H9 (cell line): ENCODE data around the gene L1TD1. TPM values are rescaled to one million over a fixed set of nuclear protein-coding genes. Genes with fewer than 3 reads are reported as not detected.

ENCODE experiments used
- DNase-seq: peaks from one replicate; pipeline ENCODE4 v3.0.0-alpha.2; 2017
- H2AFZ ChIP-seq: one replicate; pipeline ENCODE4 v1.6.1; 2013; ENCODE audit warnings: mild to moderate bottlenecking, low read length, control low read depth, moderate library complexity
- H2AK5ac ChIP-seq: 2 replicates; pipeline ENCODE4 v1.6.1; 2013; ENCODE audit warnings: low read length, control low read depth, mixed read lengths; ENCODE audit not compliant: insufficient read length
- H2BK120ac ChIP-seq: one replicate; pipeline ENCODE4 v1.6.1; 2013; ENCODE audit warnings: low read depth, mild to moderate bottlenecking, low read length, control low read depth, inconsistent platforms; ENCODE audit not compliant: poor library complexity, severe bottlenecking
- H2BK12ac ChIP-seq: 2 replicates; pipeline ENCODE4 v1.6.1; 2013; ENCODE audit warnings: low read length, control low read depth, mixed read lengths, low read depth; ENCODE audit not compliant: insufficient read length
- H2BK15ac ChIP-seq: 2 replicates; pipeline ENCODE4 v1.6.1; 2013; ENCODE audit warnings: low read depth, low read length, control low read depth
- H2BK20ac ChIP-seq: one replicate; pipeline ENCODE4 v1.6.1; 2013; ENCODE audit warnings: low read depth, mild to moderate bottlenecking, low read length, control low read depth, inconsistent platforms; ENCODE audit not compliant: poor library complexity, severe bottlenecking
- H2BK5ac ChIP-seq: 2 replicates; pipeline ENCODE4 v1.6.1; 2013; ENCODE audit warnings: low read length, control low read depth, mixed read lengths; ENCODE audit not compliant: insufficient read length
- H3K14ac ChIP-seq: 2 replicates; pipeline ENCODE4 v1.6.1; 2013; ENCODE audit warnings: low read length, control low read depth; ENCODE audit not compliant: insufficient read depth
- H3K18ac ChIP-seq: 2 replicates; pipeline ENCODE4 v1.6.1; 2013; ENCODE audit warnings: low read depth, mild to moderate bottlenecking, mixed read lengths, low read length, control low read depth; ENCODE audit not compliant: insufficient read length
- H3K23ac ChIP-seq: 2 replicates; pipeline ENCODE4 v1.6.1; 2013; ENCODE audit warnings: low read length, control low read depth, mixed read lengths, low read depth; ENCODE audit not compliant: insufficient read length
- H3K23me2 ChIP-seq: 2 replicates; pipeline ENCODE4 v1.6.1; 2013; ENCODE audit warnings: low read depth, mild to moderate bottlenecking, mixed read lengths, low read length, control low read depth; ENCODE audit not compliant: insufficient read length, poor library complexity, severe bottlenecking
- H3K27ac ChIP-seq: 2 replicates; pipeline ENCODE4 v1.5.1; 2013; ENCODE audit warnings: low read length, control low read depth, mixed read lengths, low read depth; ENCODE audit not compliant: insufficient read length
- H3K27me3 ChIP-seq: 2 replicates; pipeline ENCODE4 v1.6.1; 2013; ENCODE audit warnings: low read length, control low read depth, inconsistent platforms; ENCODE audit not compliant: insufficient read depth
- H3K4ac ChIP-seq: 2 replicates; pipeline ENCODE4 v1.6.1; 2013; ENCODE audit warnings: low read depth, mild to moderate bottlenecking, control low read depth, inconsistent platforms, low read length, moderate library complexity
- H3K4me1 ChIP-seq: 2 replicates; pipeline ENCODE4 v1.6.1; 2013; ENCODE audit warnings: low read length, control low read depth, inconsistent platforms; ENCODE audit not compliant: insufficient read depth
- H3K4me2 ChIP-seq: 2 replicates; pipeline ENCODE4 v1.6.1; 2013; ENCODE audit warnings: low read length, control low read depth, mixed read lengths; ENCODE audit not compliant: insufficient read length, insufficient read depth
- H3K56ac ChIP-seq: 2 replicates; pipeline ENCODE4 v1.6.1; 2013; ENCODE audit warnings: low read depth, mild to moderate bottlenecking, mixed read lengths, low read length, control low read depth; ENCODE audit not compliant: insufficient read length
- H3K79me1 ChIP-seq: 2 replicates; pipeline ENCODE4 v1.6.1; 2013; ENCODE audit warnings: low read depth, mild to moderate bottlenecking, moderate library complexity, low read length, control low read depth, inconsistent platforms; ENCODE audit not compliant: insufficient read depth, poor library complexity, severe bottlenecking
- H3K79me2 ChIP-seq: 2 replicates; pipeline ENCODE4 v1.6.1; 2013; ENCODE audit warnings: low read length, control low read depth, inconsistent platforms; ENCODE audit not compliant: insufficient read depth
- H3K9ac ChIP-seq: 2 replicates; pipeline ENCODE4 v1.6.1; 2013; ENCODE audit warnings: low read length, control low read depth, mixed read lengths; ENCODE audit not compliant: insufficient read length; ENCODE audit errors: extremely low read depth
- H3K9me3 ChIP-seq: one replicate; pipeline ENCODE4 v1.6.1; 2013; ENCODE audit warnings: low read depth, low read length, inconsistent platforms; ENCODE audit not compliant: control insufficient read depth
- H3T11ph ChIP-seq: one replicate; pipeline ENCODE4 v1.6.1; 2013; ENCODE audit warnings: mild to moderate bottlenecking, low read length, control low read depth, inconsistent platforms
- H4K20me1 ChIP-seq: one replicate; pipeline ENCODE4 v1.6.1; 2013; ENCODE audit not compliant: control insufficient read depth, insufficient read length, insufficient read depth
- H4K5ac ChIP-seq: 2 replicates; pipeline ENCODE4 v1.6.1; 2013; ENCODE audit warnings: low read depth, mild to moderate bottlenecking, mixed read lengths, low read length, control low read depth; ENCODE audit not compliant: insufficient read length
- H4K8ac ChIP-seq: replicated peaks from 2 replicates; pipeline ENCODE4 v1.6.1; 2013; ENCODE audit warnings: low read length, control low read depth, mixed read lengths, low read depth; ENCODE audit not compliant: insufficient read length
- H4K91ac ChIP-seq: 2 replicates; pipeline ENCODE4 v1.6.1; 2013; ENCODE audit warnings: low read depth, mild to moderate bottlenecking, moderate library complexity, mixed read lengths, low read length, control low read depth; ENCODE audit not compliant: insufficient read length
- H3K27ac Mint-ChIP-seq, 3 experiments: 2 replicates in 2 of 3; 3 replicates in 1 of 3; pipeline ENCODE4 v1.8.0; 2020 to 2021; ENCODE audit warnings: mixed read lengths in 3 of 3, mild to moderate bottlenecking in 1 of 3, moderate library complexity in 1 of 3
- H3K27me3 Mint-ChIP-seq: 2 replicates; pipeline ENCODE4 v1.8.0; 2021; ENCODE audit warnings: low read depth, mild to moderate bottlenecking, moderate library complexity, mixed read lengths
- H3K36me3 Mint-ChIP-seq, 3 experiments: 2 replicates in 2 of 3; 3 replicates in 1 of 3; pipeline ENCODE4 v1.8.0; 2020 to 2021; ENCODE audit warnings: low read depth in 3 of 3, mixed read lengths in 3 of 3; ENCODE audit not compliant: insufficient read depth in 1 of 3
- H3K4me1 Mint-ChIP-seq, 2 experiments: 2 replicates each; pipeline ENCODE4 v1.8.0; 2020; ENCODE audit warnings: mixed read lengths in 2 of 2
- H3K4me3 Mint-ChIP-seq, 2 experiments: 2 replicates in 1 of 2; 3 replicates in 1 of 2; pipeline ENCODE4 v1.8.0; 2020 to 2021; ENCODE audit warnings: mild to moderate bottlenecking in 2 of 2, mixed read lengths in 2 of 2, moderate library complexity in 1 of 2
- H3K9me3 Mint-ChIP-seq, 2 experiments: 2 replicates in 1 of 2; 3 replicates in 1 of 2; pipeline ENCODE4 v1.8.0; 2020; ENCODE audit warnings: mild to moderate bottlenecking in 2 of 2, mixed read lengths in 2 of 2, moderate library complexity in 1 of 2
- WGBS: extraction: QIAGEN DNeasy Blood & Tissue Kit; methylation state at CpG from one replicate; pipeline ENCODE4 v1.1.7; 2013; ENCODE audit warnings: missing lambda C conversion rate, low lambda C conversion rate, mixed read lengths; ENCODE audit not compliant: insufficient read length; ENCODE audit errors: extremely low coverage; 5-methylcytosine and 5-hydroxymethylcytosine counted together
- total RNA-seq: library from RNA; stranded (reverse); gene quantifications from 2 replicates; pipeline ENCODE4 v1.2.1, GENCODE V29; 2021
- TF ChIP-seq, protein P1 (sequence below): fragments of 200-600 bp; sonication (generic); conservative IDR thresholded peaks from 3 replicates; pipeline ENCODE4 v1.8.0; 2021; ENCODE audit warnings: antibody characterized with exemption, mild to moderate bottlenecking

L1TD1 gene
- total RNA-seq, 1 experiment from 2014 or later: 422 TPM

DNA sequence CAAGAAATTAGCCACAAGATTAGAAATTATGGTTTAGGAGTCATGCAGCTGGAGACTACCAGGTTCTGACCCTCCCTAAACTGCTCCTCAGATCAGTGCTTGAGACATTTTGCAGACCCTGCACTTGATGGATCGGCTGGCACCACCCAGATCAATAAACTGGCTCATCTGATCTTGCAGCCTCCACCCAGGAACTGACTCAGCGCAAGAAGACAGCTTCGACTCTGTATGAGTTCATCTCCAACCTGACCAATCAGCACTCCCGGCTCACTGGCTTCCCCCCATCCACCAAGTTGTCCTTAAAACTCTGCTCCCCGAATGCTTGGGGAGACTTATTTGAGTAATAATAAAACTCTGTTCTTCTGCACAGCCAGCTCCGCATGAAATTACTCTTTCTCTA, 40.0 kb downstream of the L1TD1 start:
- Histone ChIP-seq H4K5ac (no peak overlapping the region), H3K79me2 (no peaks in the 10 kb centered on the region), H3K9me3 (no peaks in the 10 kb centered on the region), H3K27me3 (no peaks in the 10 kb centered on the region), H3K79me1 (no peaks in the 10 kb centered on the region), H2BK12ac (no peak overlapping the region), H3K23ac (no peak overlapping the region), H4K20me1 (no peaks in the 10 kb centered on the region), H2AK5ac (no peak overlapping the region), H2BK15ac (no peak overlapping the region), H3K14ac (no peak overlapping the region), H3K4me2 (no peak overlapping the region), H3K9ac (no peak overlapping the region), H4K91ac (no peak overlapping the region), H2BK120ac (no peak overlapping the region), H3T11ph (no peak overlapping the region), H2BK5ac (no peak overlapping the region), H4K8ac (no peak overlapping the region), H3K56ac (no peak overlapping the region), H3K4me1 (peaks cover 6% of the 10 kb centered on the region; the same call in 1 of the 2 replicates), H3K23me2 (no peaks in the 10 kb centered on the region), H3K4ac (no peak overlapping the region), H2AFZ (no peak overlapping the region), H3K27ac (no peak overlapping the region), H3K18ac (no peak overlapping the region), H2BK20ac (no peak overlapping the region)
- 0 out of 5 replicates have a peak, but pooled peaks cover 0 to 2% of the 10 kb centered on the region in 2 experiments for H3K9me3 Mint-ChIP-seq
- TF ChIP-seq, protein P1, sequence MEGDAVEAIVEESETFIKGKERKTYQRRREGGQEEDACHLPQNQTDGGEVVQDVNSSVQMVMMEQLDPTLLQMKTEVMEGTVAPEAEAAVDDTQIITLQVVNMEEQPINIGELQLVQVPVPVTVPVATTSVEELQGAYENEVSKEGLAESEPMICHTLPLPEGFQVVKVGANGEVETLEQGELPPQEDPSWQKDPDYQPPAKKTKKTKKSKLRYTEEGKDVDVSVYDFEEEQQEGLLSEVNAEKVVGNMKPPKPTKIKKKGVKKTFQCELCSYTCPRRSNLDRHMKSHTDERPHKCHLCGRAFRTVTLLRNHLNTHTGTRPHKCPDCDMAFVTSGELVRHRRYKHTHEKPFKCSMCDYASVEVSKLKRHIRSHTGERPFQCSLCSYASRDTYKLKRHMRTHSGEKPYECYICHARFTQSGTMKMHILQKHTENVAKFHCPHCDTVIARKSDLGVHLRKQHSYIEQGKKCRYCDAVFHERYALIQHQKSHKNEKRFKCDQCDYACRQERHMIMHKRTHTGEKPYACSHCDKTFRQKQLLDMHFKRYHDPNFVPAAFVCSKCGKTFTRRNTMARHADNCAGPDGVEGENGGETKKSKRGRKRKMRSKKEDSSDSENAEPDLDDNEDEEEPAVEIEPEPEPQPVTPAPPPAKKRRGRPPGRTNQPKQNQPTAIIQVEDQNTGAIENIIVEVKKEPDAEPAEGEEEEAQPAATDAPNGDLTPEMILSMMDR: no peak
- no CpG with 5 or more reads among the region's 6 CpGs for WGBS
- no peak for DNase-seq
- H3K36me3 Mint-ChIP-seq: peaks cover 8 to 11% (median 9%) of the 10 kb centered on the region in 3 experiments; a peak in 6 of 7 replicates
- H3K27me3 Mint-ChIP-seq: no peaks in the 10 kb centered on the region
- peaks cover 48 to 51% of the 10 kb centered on the region in 2 experiments for H3K4me1 Mint-ChIP-seq
- peak overlapping the region in 2 of 3 experiments; percentile 1 to 11; a peak in 2 of 7 replicates for H3K27ac Mint-ChIP-seq
- no peak overlapping the region for H3K4me3 Mint-ChIP-seq
